ENCODE data around the gene HPCAL4.

Gene HPCAL4

GRCh38 chr1:39670689-39671088 is 20.5 kb downstream of the HPCAL4 start:
- Histone ChIP-seq H3K9ac (no peak overlapping the region), H3K79me2 (ENCODE audit: insufficient read depth, low read depth) (no peaks in the 10 kb centered on the region), H3K4me1 (ENCODE audit: low read depth, poor library complexity, severe bottlenecking) (no peaks in the 10 kb centered on the region), H2AFZ (ENCODE audit: low read depth) (no peak overlapping the region), H4K20me1 (ENCODE audit: insufficient read depth) (no peaks in the 10 kb centered on the region), H3K27me3 (ENCODE audit: insufficient read depth, low read depth) (peaks cover 7% of the 10 kb centered on the region), H3K4me3 (IDR thresholded peaks at IDR 0.05; ENCODE audit: insufficient read depth, low read depth, low read length) (no peak overlapping the region), H3K4me2 (no peak overlapping the region), H3K27ac (no peak overlapping the region), H3K36me3 (ENCODE audit: insufficient read depth) (no peaks in the 10 kb centered on the region)
- no peak for TF ChIP-seq CTCF (conservative IDR thresholded peaks at IDR 0.05; ENCODE audit: low read depth, low read length)

GRCh38 chr1:39668894-39669293 is 22.3 kb downstream of the HPCAL4 start:
- no peak overlapping the region for H3K9ac ChIP-seq
- H3K4me1 ChIP-seq (ENCODE audit: low read depth, poor library complexity, severe bottlenecking), result no peaks in the 10 kb centered on the region
- H3K36me3 ChIP-seq (ENCODE audit: insufficient read depth), result no peaks in the 10 kb centered on the region
- H3K27ac ChIP-seq, result no peak overlapping the region
- H3K4me2 ChIP-seq, result no peak overlapping the region
- TF ChIP-seq CTCF (conservative IDR thresholded peaks at IDR 0.05; ENCODE audit: low read depth, low read length), result no peak
- no peaks in the 10 kb centered on the region for H3K79me2 ChIP-seq (ENCODE audit: insufficient read depth, low read depth)
- peaks cover 7% of the 10 kb centered on the region for H3K27me3 ChIP-seq (ENCODE audit: insufficient read depth, low read depth)
- no peaks in the 10 kb centered on the region for H4K20me1 ChIP-seq (ENCODE audit: insufficient read depth)
- no peak overlapping the region for H3K4me3 ChIP-seq (IDR thresholded peaks at IDR 0.05; ENCODE audit: insufficient read depth, low read depth, low read length)
- H2AFZ ChIP-seq (ENCODE audit: low read depth), result no peak overlapping the region

DNA sequence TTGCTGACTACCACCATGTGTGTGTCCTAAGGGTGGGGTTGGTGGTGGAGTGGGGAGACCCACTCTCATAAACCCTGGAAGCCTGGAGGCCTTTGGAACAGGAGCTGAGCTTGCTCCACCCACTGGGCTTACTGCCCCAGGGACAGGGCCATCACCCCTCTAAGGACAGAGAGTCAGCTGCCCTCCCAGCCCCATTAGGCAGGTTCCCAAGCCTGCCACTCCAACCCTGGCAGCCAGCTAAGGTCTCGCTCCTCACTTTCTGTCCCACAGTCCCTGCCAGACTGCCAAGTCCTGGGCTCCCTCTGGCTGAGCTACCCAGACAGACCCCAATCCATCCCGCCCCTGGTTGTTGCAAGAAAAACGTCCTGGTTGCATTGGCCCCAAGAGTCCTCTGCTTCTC is 23.1 kb downstream of the HPCAL4 start:
- H3K27me3 ChIP-seq (ENCODE audit: insufficient read depth, low read depth), result peaks cover 7% of the 10 kb centered on the region
- H3K36me3 ChIP-seq (ENCODE audit: insufficient read depth), result no peaks in the 10 kb centered on the region
- TF ChIP-seq CTCF (conservative IDR thresholded peaks at IDR 0.05; ENCODE audit: low read depth, low read length), result no peak
- no peak overlapping the region for H3K4me3 ChIP-seq (IDR thresholded peaks at IDR 0.05; ENCODE audit: insufficient read depth, low read depth, low read length)
- H2AFZ ChIP-seq (ENCODE audit: low read depth), result no peak overlapping the region
- no peak overlapping the region for H3K4me2 ChIP-seq
- no peak overlapping the region for H3K27ac ChIP-seq
- no peaks in the 10 kb centered on the region for H3K4me1 ChIP-seq (ENCODE audit: low read depth, poor library complexity, severe bottlenecking)
- H3K79me2 ChIP-seq (ENCODE audit: insufficient read depth, low read depth), result no peaks in the 10 kb centered on the region
- H4K20me1 ChIP-seq (ENCODE audit: insufficient read depth), result no peaks in the 10 kb centered on the region
- no peak overlapping the region for H3K9ac ChIP-seq

- Histone ChIP-seq H3K36me3 (ENCODE audit: insufficient read depth) (no peaks in the 10 kb centered on the region), H3K79me2 (ENCODE audit: insufficient read depth, low read depth) (no peaks in the 10 kb centered on the region), H3K27ac (no peak overlapping the region), H3K4me2 (no peak overlapping the region), H3K27me3 (ENCODE audit: insufficient read depth, low read depth) (peaks cover 7% of the 10 kb centered on the region), H3K4me1 (ENCODE audit: low read depth, poor library complexity, severe bottlenecking) (no peaks in the 10 kb centered on the region), H3K9ac (no peak overlapping the region), H4K20me1 (ENCODE audit: insufficient read depth) (no peaks in the 10 kb centered on the region), H2AFZ (ENCODE audit: low read depth) (no peak overlapping the region), H3K4me3 (IDR thresholded peaks at IDR 0.05; ENCODE audit: insufficient read depth, low read depth, low read length) (no peak overlapping the region)
- TF ChIP-seq CTCF (conservative IDR thresholded peaks at IDR 0.05; ENCODE audit: low read depth, low read length), result no peak
Measured at GRCh38 chr1:39666772-39667171, 24.5 kb downstream of the HPCAL4 start.

- H4K20me1 ChIP-seq (ENCODE audit: insufficient read depth), result no peaks in the 10 kb centered on the region
- H3K27ac ChIP-seq, result no peak overlapping the region
- H2AFZ ChIP-seq (ENCODE audit: low read depth), result no peak overlapping the region
- no peak overlapping the region for H3K9ac ChIP-seq
- H3K4me3 ChIP-seq (IDR thresholded peaks at IDR 0.05; ENCODE audit: insufficient read depth, low read depth, low read length), result no peak overlapping the region
- no peaks in the 10 kb centered on the region for H3K27me3 ChIP-seq (ENCODE audit: insufficient read depth, low read depth)
- H3K36me3 ChIP-seq (ENCODE audit: insufficient read depth), result no peaks in the 10 kb centered on the region
- no peaks in the 10 kb centered on the region for H3K79me2 ChIP-seq (ENCODE audit: insufficient read depth, low read depth)
- no peak overlapping the region for H3K4me2 ChIP-seq
- TF ChIP-seq CTCF (conservative IDR thresholded peaks at IDR 0.05; ENCODE audit: low read depth, low read length), result no peak
- H3K4me1 ChIP-seq (ENCODE audit: low read depth, poor library complexity, severe bottlenecking), result no peaks in the 10 kb centered on the region
Measured at GRCh38 chr1:39663559-39663958, 27.7 kb downstream of the HPCAL4 start.
